GM12891 (cell line): ENCODE data around the gene PTPRQ.

ENCODE experiments used
- POLR2A ChIP-seq: IDR thresholded peaks from 2 replicates; pipeline ENCODE4 v1.6.1; 2011; ENCODE audit warnings: low read depth, low read length, control low read depth
- SPI1 ChIP-seq: IDR thresholded peaks from 2 replicates; pipeline ENCODE4 v1.6.1; 2011; ENCODE audit warnings: low read depth, low read length, control low read depth
- TAF1 ChIP-seq: IDR thresholded peaks from 2 replicates; pipeline ENCODE4 v1.6.1; 2011; ENCODE audit warnings: low read depth, low read length, control low read depth

- TF ChIP-seq POLR2A: no peak
- TF ChIP-seq SPI1: no peak
- TF ChIP-seq TAF1: no peak
These were observed 253.3 kb downstream of the PTPRQ start for GRCh38 chr12:80697270-80697887.
